ENCODE results near the gene TUBA4A. TPM values are rescaled to one million over a fixed set of nuclear protein-coding genes. Genes with fewer than 3 reads are reported as not detected.
"Not testable (repeated sequence)": the region's sequence is repeated elsewhere in the genome, so short reads cannot be mapped to it uniquely, and the experiment has no call there.

TUBA4A gene
- total RNA-seq, 2 donors from 2014 or later = 51.7 to 159 TPM

- peak overlapping the region; percentile 95 to 98 for H3K27ac ChIP-seq
- peak overlapping the region; percentile 76 to 78 for H3K4me3 ChIP-seq
- TF ChIP-seq CTCF (IDR thresholded peaks at IDR 0.05) = no peak
- no peaks in the 10 kb centered on the region for H3K27me3 ChIP-seq
- DNase-seq (ENCODE audit: low spot score) = no peak
- peaks cover 0 to 21% of the 10 kb centered on the region in 2 donors for H3K4me1 ChIP-seq
- H3K36me3 ChIP-seq = peaks cover 10% of the 10 kb centered on the region
- H3K9me3 ChIP-seq = no peaks in the 10 kb centered on the region
Measured at GRCh38 chr2:219207134-219207883, 46.4 kb downstream of the TUBA4A start.

- H3K4me1 ChIP-seq = peaks cover 0 to 21% of the 10 kb centered on the region in 2 donors
- no peaks in the 10 kb centered on the region for H3K9me3 ChIP-seq
- H3K27me3 ChIP-seq = no peaks in the 10 kb centered on the region
- DNase-seq (ENCODE audit: low spot score) = peak; percentile 96
- peak within 1 kb of the TSS; percentile 76 to 78 for H3K4me3 ChIP-seq
- no peak for TF ChIP-seq CTCF (IDR thresholded peaks at IDR 0.05)
- H3K36me3 ChIP-seq = peaks cover 10% of the 10 kb centered on the region
- H3K27ac ChIP-seq = peak within 1 kb of the TSS; percentile 95 to 98
Measured at GRCh38 chr2:219206328-219207133, 47.2 kb downstream of the TUBA4A start, which contains the start of gene ZFAND2B. Gene ZFAND2B (plus strand): TSS chr2:219206782. CDS start chr2:219206988, 206 bp downstream.

- Histone ChIP-seq H3K27me3 (no peaks in the 10 kb centered on the region), H3K27ac (peak overlapping the region; percentile 95 to 98), H3K9me3 (no peaks in the 10 kb centered on the region), H3K4me3 (peak overlapping the region; percentile 76 to 78), H3K36me3 (peaks cover 10% of the 10 kb centered on the region), H3K4me1 (peaks cover 0 to 21% of the 10 kb centered on the region in 2 donors)
- TF ChIP-seq CTCF (IDR thresholded peaks at IDR 0.05) = no peak
- DNase-seq (ENCODE audit: low spot score) = no peak
Measured at GRCh38 chr2:219205981-219206327, 47.8 kb downstream of the TUBA4A start.

GRCh38 chr2:219205165-219205538, 48.6 kb downstream of the TUBA4A start:
- Histone ChIP-seq H3K4me1 (peaks cover 0 to 21% of the 10 kb centered on the region in 2 donors), H3K27ac (no peak overlapping the region), H3K36me3 (peaks cover 10% of the 10 kb centered on the region), H3K9me3 (no peaks in the 10 kb centered on the region), H3K4me3 (no peak overlapping the region), H3K27me3 (no peaks in the 10 kb centered on the region)
- no peak for TF ChIP-seq CTCF (IDR thresholded peaks at IDR 0.05)
- no peak for DNase-seq (ENCODE audit: low spot score)

- Histone ChIP-seq H3K9me3 (no peaks in the 10 kb centered on the region), H3K36me3 (peaks cover 10% of the 10 kb centered on the region), H3K27me3 (no peaks in the 10 kb centered on the region), H3K4me1 (peaks cover 0 to 21% of the 10 kb centered on the region in 2 donors), H3K27ac (no peak overlapping the region), H3K4me3 (no peak overlapping the region)
- TF ChIP-seq CTCF (IDR thresholded peaks at IDR 0.05) = no peak
- DNase-seq (ENCODE audit: low spot score) = no peak
Measured at GRCh38 chr2:219204425-219205164, 49.1 kb downstream of the TUBA4A start.

- not testable (repeated sequence) for H3K4me3 ChIP-seq; DNase-seq (ENCODE audit: low spot score); H3K27me3 ChIP-seq
Measured at GRCh38 chr2:219201331-219201730, 52.4 kb downstream of the TUBA4A start.

GRCh38 chr2:219200502-219201326, 53.0 kb downstream of the TUBA4A start:
- H3K4me3 ChIP-seq; DNase-seq (ENCODE audit: low spot score); H3K36me3 ChIP-seq; H3K4me1 ChIP-seq; H3K27ac ChIP-seq; H3K9me3 ChIP-seq; H3K27me3 ChIP-seq: not testable (repeated sequence)

More at GRCh38 chr2:219201331-219201730, 52.4 kb downstream of the TUBA4A start:
- H3K27ac ChIP-seq, H3K4me1 ChIP-seq, H3K36me3 ChIP-seq, H3K9me3 ChIP-seq: not testable (repeated sequence)
